A549 (cell line): ENCODE results near the gene CACNA1C.

Experiments used
- BHLHE40 ChIP-seq: IDR thresholded peaks from 2 replicates; pipeline ENCODE4 v1.6.1; 2012; ENCODE audit warnings: low read depth, low read length, inconsistent platforms
- CTCF ChIP-seq: fragments of >200 bp; sonication (Bioruptor Twin); formaldehyde crosslinking; IDR thresholded peaks from 3 replicates; pipeline ENCODE4 v1.5.1; 2016
- EHF ChIP-seq: fragments of 250-450 bp; sonication (Bioruptor Pico); IDR thresholded peaks from 2 replicates; pipeline ENCODE4 v1.5.0; 2020; ENCODE audit warnings: mild to moderate bottlenecking
- MAX ChIP-seq: IDR thresholded peaks from 2 replicates; pipeline ENCODE4 v1.6.1; 2012
- POLR2A ChIP-seq: IDR thresholded peaks from 2 replicates; pipeline ENCODE4 v1.6.1; 2012; ENCODE audit warnings: mild to moderate bottlenecking, low read length
- RAD21 ChIP-seq, 2 experiments: fragments of >200 bp in 1 of 2; sonication (Bioruptor Twin) in 1 of 2; formaldehyde crosslinking in 1 of 2; IDR thresholded peaks in 1 of 2; conservative IDR thresholded peaks in 1 of 2; 2 replicates in 1 of 2; 3 replicates in 1 of 2; pipeline ENCODE4 v1.6.1; 2012 to 2018; ENCODE audit warnings: inconsistent platforms in 1 of 2
- RCOR1 ChIP-seq: fragments of 150-350 bp; IDR thresholded peaks from 2 replicates; pipeline ENCODE4 v1.6.1; 2014; ENCODE audit warnings: antibody characterized with exemption, low read length, low read depth
- RNF2 ChIP-seq: fragments of 200-600 bp; sonication (generic); IDR thresholded peaks from 2 replicates; pipeline ENCODE4 v1.6.1; 2016; ENCODE audit warnings: low read depth, mild to moderate bottlenecking, antibody characterized with exemption, moderate library complexity, borderline replicate concordance
- TF ChIP-seq, protein P1 (sequence below): fragments of 200-600 bp; sonication (generic); IDR thresholded peaks from 2 replicates; pipeline ENCODE4 v1.6.1; 2016; ENCODE audit warnings: antibody characterized with exemption, mild to moderate bottlenecking, moderate library complexity

- TF ChIP-seq BHLHE40 (no peak), RAD21 (conservative IDR thresholded peaks at IDR 0.05 in 1 of 2, IDR thresholded peaks at IDR 0.05 in 1 of 2) (no peak), CTCF (no peak), RNF2 (no peak), POLR2A (no peak), EHF (CRISPR knock-in tag) (no peak), MAX (no peak), RCOR1 (no peak)
- TF ChIP-seq, protein P1, sequence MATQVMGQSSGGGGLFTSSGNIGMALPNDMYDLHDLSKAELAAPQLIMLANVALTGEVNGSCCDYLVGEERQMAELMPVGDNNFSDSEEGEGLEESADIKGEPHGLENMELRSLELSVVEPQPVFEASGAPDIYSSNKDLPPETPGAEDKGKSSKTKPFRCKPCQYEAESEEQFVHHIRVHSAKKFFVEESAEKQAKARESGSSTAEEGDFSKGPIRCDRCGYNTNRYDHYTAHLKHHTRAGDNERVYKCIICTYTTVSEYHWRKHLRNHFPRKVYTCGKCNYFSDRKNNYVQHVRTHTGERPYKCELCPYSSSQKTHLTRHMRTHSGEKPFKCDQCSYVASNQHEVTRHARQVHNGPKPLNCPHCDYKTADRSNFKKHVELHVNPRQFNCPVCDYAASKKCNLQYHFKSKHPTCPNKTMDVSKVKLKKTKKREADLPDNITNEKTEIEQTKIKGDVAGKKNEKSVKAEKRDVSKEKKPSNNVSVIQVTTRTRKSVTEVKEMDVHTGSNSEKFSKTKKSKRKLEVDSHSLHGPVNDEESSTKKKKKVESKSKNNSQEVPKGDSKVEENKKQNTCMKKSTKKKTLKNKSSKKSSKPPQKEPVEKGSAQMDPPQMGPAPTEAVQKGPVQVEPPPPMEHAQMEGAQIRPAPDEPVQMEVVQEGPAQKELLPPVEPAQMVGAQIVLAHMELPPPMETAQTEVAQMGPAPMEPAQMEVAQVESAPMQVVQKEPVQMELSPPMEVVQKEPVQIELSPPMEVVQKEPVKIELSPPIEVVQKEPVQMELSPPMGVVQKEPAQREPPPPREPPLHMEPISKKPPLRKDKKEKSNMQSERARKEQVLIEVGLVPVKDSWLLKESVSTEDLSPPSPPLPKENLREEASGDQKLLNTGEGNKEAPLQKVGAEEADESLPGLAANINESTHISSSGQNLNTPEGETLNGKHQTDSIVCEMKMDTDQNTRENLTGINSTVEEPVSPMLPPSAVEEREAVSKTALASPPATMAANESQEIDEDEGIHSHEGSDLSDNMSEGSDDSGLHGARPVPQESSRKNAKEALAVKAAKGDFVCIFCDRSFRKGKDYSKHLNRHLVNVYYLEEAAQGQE, result no peak
These were observed 145.8 kb downstream of the CACNA1C start for GRCh38 chr12:2198542-2198941.
